CD4-positive, alpha-beta T cell treated with Interleukin-15 for 1 hour (primary cell): ENCODE measurements around the gene C22orf23.
"Not testable (repeated sequence)": the region's sequence is repeated elsewhere in the genome, so short reads cannot be mapped to it uniquely, and the experiment has no call there.

Source experiments
- DNase-seq: peaks from one replicate; pipeline ENCODE4 v3.0.0-alpha.2; 2020

Gene C22orf23

DNA sequence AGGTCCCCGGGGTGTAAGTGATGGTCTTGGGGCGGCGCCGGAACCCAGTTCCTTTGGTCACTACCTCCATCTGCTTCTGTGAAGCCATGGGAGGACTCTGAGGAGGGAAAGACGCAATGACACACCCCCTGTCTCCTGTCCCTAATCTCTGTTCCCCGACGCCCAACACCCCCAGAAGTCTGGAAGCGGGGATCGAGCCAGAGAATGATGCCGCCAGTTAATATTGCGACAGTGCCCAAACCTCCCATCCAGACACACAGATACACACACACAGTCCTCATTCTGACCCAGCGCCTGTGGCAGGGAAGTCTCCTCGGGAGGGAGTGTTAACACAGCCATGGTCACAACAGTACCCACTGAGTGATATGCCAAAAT lies 352 bp downstream of the C22orf23 start:
- DNase-seq = no peak

DNA sequence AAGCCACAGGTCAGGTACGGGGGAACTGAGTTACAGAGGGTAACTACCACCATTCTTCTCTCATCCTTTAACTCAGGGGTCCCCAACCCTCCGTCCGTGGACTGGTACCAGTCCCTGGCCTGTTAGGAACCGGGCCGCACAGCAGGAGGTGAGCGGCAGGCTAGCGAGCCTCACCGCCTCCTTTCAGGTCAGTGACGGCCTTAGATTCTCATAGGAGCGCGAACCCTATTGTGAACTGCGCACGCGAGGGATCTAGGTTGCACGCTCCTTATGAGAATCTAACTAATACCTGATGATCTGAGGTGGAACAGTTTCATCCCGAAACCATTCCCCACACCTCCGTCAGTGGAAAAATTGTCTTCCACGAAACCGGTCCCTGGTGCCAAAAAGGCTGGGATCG lies 772 bp downstream of the C22orf23 start:
- not testable (repeated sequence) for DNase-seq

DNA sequence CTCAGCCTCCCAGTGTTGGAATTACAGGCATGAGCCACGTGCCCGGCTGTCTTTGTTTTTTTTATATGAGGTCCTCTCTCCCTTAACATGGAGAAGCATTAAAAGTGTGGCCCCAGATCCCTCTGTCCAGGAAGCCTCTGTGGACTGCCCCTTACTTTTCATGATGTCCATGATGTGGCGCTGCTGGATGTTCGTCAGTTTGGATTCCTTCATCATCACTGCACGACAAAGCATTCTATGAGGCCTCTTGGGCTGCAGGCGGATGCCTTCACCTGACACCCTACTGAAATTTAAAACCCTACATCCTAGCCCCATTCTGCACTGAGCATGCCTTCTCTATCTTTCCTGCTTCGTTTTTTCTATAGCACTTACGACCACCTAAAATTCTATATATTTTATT lies 2.1 kb downstream of the C22orf23 start:
- DNase-seq = no peak

DNA sequence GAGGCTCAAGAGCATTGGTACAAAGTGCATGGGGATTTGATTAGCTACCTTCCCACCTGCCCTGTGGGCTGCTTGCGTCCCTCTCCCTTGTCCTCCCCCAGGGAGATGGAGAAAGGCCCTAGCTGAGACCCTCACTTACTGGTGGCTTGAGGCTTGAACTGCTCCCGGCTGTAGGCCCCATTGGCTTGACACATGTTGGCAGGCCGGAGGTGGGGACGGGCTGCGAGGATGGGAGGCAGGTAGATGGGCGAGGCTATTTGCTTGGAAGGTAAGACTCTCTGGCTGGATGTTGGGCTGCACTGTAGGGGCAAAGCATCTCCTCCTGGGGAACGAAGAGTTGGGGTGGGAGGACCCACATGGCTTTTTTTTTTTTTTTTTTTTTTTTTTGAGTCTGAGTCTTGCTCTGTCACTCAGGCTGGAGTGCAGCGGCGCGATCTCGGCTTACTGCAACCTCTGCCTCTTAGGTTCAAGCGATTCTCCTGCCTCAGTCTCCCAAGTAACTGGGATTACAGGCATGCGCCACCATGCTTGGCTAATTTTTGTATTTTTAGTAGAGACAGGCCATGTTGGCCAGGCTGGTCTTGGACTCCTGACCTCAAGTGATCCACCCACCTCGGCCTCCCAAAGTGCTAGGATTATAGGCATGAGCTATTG lies 6.1 kb downstream of the C22orf23 start:
- not testable (repeated sequence) for DNase-seq

DNA sequence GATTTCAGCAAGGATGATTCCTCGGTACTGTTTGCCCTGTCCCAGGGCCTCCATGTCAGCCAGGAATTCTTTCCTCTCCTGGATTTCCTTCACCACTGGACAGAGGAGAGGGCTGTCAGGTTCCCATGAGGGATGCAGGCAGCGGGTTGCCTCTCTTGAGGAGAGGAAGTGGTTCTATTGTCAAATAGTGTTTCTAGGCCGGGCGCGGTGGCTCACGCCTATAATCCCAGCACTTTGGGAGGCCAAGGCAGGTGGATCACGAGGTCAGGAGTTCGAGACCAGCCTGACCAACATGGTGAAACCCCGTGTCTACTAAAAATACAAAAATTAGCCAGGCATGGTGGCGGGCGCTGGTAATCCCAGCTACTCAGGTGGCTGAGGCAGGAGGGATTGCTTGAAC lies 9.0 kb downstream of the C22orf23 start:
- not testable (repeated sequence) for DNase-seq

DNA sequence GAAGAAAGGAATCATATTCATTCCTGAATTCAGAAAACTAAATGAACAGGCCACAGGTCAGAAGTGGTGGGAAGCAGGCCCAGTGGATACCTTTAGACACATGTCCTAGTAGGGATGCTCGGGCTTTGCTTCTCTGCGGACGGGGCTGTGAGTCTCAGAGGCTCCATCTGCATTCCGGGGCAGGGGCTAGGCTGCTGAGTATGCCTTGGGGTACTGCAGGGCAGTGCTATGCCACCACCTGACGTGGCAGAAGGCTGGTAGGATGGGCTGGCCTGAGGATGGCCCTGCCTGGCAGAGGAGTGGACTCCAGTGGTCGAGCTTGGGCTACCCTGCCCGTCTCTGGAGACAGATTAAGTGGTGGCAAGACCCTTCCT lies 9.6 kb downstream of the C22orf23 start:
- DNase-seq = no peak

DNA sequence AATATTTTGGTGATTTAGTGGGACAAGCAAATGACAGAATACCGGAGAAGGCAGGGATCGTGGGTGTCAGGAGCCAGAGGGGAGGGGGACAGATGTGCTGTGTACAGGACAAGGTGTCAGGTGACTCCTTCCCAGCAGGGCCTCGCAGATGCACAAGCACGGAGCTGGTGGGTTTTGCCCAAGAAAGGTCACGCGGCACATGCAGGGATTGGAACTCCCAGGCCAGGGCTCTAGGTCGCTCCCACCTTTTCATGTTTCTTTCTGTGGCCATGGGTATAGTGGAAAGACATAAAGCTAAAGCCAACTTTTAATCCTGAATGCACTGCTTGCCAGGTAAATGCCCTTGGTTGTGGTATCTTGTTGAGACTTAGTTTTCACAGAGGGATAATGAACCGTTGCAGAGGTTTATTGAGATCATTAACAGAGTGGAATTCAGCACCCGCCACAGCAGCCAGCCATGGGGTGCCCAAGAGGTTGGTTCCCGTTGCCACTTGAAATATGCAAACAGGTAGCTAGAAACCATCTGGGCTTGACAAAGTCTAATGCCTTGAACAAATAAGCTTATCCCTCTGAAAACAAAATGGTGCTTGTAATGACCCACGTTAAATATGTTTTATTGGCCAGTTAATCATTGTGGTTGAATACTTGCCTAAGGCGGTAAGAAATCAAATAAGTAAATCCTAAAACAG lies 10.1 kb downstream of the C22orf23 start:
- no peak for DNase-seq

DNA sequence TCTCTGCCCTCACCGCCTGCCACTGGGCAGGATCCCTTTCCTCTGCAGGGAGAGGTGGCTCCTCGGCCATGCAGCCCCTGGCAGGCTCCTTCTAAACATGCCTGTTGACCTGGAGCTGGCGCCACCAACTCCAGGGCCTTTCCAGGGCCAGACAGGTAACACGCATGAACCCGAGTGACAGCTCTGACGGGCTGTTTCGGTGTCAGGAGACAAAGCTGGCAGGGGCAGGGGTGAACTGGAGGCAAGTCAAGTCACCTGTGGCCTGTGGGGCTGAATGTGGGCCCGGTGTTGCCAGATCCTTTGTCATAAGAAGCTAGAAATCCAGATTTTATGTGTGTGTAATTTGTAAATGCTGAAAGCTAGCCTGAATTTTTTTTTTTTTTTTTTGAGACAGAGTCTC lies 11.3 kb downstream of the C22orf23 start:
- no peak for DNase-seq

DNA sequence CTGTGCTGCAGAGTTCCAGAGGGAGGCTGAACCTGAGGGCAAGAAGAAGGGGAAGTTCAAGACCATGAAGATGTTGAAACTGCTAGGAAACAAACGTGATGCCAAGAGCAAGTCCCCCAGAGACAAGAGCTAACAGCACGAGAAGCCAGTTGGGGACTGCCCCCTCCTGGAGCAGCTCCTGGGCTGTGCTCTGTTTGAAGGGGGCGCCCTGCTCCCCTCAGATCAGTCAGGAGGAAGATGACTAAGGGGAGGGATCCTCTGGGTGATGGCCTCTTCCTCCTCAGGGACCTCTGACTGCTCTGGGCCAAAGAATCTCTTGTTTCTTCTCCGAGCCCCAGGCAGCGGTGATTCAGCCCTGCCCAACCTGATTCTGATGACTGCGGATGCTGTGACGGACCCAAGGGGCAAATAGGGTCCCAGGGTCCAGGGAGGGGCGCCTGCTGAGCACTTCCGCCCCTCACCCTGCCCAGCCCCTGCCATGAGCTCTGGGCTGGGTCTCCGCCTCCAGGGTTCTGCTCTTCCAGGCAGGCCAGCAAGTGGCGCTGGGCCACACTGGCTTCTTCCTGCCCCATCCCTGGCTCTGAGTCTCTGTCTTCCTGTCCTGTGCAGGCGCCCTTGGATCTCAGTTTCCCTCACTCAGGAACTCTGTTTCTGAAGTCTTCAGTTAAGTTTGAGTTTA lies 12.6 kb downstream of the C22orf23 start:
- DNase-seq = no peak

DNA sequence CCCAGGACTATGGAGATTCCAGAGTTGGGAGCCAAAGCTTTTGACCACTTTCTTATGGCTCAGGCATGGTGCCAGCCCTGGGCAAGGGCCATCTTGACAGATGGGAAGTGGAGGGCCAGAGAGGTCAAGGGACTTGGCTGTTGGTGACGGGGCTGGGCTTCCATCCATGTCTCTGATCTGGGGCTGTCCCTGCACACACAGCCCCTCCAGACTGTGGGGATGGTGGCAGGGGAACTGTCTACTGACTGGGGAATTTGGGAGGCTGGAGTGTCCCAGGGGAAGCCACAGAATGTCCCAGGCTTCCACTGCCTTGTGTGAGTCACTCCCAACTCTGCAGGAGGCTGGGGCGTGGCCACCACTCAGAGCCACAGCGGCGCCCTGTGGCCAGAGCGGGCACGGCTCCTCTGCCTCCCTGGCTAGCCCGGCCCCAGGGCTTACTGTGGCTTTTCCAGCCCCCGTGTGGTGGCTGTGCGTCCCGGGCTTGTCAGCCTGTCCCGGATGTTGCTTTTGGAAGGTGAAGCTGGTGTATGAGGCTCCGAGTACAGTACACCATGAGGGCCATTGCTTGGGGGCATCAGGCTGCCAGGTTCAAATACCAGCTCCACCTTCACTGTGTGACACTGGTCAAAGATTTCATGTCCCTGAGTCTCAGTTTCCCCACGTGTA lies 19.6 kb downstream of the C22orf23 start:
- DNase-seq = peak; percentile 79

DNA sequence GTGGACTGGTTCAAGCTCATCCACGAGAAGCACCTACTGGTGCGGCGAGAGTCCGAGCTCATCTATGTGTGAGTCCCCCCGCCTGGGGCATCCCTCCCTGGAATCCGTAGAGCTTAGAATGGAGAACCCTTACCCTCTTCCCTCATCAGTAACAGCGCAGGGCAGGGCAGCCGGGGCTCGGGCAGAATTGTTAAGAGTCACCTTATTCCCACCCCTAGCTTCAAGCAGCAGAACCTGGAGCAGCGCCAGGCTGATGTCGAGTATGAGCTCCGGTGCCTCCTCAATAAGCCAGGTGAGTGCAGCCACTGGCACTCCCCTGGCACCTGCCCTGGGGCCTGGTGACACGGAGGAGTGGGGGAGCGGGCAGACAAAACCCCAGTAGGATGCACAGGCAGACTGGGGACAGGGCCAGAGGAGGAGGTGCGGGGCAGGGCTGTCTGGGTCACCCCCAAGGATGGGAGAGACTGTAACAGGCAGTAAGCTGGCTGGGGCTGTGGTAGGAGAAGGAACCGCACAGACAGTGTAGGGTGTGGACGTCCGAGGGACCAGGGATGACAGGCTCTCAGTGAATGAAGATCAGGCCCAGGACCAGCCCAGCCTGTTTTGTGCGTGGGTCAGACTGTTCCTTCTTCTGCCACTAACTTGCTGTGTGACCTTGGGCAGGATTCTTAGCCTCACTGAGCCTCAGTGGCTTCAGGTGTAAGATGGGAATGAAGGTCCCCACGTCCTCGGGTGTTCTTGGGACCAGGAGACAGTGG lies 20.4 kb downstream of the C22orf23 start:
- DNase-seq = no peak

DNA sequence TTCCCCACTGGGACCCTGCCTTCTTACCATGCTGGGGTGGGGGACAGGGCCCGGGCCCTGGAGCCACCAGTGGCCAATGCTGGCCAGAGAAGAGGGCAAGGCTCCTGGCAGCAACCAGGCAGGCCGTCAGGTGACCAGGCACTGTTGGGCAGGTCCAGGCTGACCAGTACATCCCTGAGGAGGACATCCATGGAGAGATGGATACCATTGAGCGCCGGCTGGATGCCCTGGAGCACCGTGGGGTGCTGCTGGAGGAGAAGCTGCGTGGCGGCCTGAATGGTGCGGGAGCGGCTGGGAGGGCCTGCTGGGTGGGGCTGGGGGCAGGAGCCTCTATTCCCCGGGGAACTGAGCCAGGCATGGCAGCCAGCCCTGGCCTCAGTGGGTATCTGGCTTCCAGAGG lies 21.0 kb downstream of the C22orf23 start:
- DNase-seq = no peak

DNA sequence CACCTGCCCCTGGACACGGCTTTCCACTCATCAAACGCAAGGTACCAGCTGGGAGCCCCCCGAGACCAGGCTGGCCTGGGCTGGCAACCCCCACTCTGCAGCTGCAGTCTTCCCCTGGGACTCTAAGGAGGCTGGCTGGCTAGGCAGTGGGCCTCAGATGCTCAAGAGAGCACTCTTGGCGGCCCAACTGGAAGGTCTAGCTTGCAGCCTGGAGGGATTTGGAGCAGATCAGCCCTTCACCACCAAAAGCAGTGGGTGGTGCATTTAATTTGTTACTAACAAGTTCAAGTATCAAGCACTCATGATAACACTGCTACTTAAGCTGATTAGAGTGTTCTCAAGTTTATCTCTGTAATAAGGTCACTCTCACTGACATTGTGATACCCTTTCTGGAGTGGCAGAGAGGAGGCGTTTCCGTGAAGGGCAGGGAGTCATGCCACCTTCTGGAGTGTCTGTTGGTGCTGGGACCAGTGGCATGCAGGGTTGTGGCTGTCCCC lies 21.5 kb downstream of the C22orf23 start:
- no peak for DNase-seq

DNA sequence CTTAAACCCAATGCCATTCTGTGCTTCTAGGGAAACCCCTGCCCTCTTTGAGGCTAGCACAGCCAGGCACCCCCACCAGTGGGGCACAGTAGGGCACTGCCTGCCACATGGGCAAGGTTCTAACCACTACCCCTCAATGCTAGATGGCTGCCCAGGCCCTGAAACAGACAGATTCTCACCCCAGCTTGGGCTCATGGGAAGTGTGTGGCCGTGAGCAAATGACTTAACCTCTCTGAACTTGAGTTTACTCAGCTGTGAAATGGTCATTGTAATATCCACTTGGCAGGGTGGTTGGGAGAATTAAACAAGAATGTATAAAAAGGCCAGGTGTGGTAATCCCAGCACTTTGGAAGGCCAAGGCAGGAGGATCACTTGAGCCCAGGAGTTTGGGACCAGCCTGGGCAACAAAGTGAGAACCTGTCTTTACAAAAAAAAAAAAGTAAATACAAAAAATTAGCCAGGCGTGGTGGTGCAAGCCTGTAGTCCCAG lies 22.4 kb downstream of the C22orf23 start:
- DNase-seq = no peak

DNA sequence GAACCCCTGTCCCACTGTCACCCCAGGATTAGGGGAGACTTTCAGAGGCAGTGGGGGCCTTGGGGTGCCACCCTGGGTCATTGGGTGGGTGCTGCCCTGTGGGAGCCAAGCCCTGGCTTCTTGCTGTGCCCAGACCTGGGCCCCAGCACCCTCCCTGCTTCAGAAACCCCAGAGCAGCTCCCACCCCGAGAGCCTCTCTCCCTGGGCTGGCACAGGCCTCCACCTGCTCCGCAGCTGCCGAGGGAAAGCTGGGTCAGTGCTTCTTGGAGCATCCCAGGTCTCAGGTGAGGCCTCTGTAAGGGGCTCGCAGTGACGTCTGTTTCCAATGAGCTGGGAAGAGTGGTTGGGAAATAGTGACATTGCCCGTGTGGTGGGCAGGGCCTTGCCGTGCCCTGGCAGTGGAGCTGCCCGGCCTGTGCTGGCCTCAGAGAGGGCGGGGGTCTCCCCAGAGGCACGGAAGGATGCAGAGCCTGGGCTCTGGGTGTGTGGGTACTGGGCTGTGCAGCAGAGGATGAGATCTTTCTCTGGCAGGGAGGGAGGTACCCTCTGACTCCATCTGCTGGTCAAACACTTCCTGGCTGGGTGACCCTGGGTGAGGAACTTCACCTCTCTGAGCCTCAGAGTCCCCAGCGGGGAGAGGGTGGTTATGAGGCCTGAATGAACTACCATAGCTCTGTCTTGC lies 23.0 kb downstream of the C22orf23 start:
- DNase-seq = no peak

DNA sequence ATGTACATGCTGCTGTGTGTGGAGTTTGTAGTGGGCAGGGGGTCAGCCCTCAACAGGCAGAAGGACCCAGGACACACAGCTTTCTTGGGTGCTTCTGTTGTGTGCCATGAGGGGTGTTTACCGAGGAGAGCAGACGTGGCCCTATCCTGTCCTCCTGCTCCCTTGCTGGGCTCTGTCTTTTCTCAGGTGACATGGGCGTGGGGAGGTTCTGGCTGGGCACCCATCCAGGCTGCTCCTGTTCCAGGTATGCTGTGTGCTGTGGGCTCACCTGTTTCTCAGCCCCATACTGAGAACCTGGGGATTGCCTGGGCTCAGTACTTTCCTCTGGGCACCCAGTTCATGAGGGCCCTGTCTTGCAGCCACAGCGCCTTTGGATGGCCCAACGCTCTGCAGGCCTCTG lies 24.0 kb downstream of the C22orf23 start:
- no peak for DNase-seq

DNA sequence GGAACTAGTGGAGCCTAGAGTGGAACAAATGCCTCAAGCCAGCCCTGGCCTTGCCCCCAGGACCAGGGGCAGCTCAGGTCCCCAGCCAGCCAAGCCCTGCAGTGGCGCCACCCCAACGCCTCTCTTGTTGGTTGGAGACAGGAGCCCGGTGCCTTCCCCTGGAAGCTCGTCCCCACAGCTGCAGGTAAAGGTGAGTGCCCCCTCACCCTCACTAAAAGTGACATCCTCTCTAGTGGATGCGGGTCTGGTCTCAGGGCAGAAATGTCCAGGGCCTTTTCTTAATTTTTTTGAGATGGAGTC lies 25.8 kb downstream of the C22orf23 start:
- no peak for DNase-seq

DNA sequence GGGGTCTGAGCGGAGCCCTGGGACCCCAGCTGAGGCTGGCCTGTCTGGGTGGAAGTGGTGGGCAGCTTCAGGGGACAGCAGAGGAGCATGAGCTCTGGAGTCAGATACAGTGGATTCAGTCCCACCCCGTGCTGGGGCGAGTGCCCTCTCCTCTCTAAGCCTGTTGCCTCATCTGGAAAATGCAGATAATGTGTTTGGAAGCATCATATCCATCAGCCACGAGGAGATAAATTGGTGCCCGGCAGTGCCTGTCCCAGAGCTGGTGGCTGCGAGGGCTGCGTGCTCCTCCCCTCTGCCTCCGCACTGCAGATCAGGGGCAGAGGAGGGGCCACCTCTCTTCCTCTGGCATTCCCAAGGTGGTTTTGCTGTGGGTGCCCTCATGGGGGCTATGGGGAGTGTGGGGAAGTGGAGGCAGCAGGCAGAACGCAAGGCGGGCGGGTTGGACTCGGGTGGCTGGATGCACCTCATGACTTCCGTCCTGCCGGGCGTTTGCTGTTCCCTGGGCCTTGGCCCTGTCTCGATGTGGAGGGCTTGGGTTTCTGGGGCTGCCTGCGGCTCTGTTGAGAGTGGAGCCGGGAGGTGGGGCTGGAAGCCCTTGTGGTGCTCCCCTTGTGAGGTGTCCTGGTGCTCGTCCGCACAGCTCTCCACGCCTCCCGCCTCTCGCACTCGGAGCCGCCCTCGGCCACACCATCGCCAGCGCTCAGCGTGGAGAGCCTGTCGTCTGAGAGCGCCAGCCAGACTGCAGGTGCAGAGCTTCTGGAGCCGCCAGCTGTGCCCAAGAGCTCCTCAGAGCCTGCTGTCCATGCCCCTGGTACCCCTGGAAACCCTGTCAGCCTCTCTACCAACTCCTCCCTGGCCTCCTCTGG lies 26.4 kb downstream of the C22orf23 start:
- DNase-seq = no peak

DNA sequence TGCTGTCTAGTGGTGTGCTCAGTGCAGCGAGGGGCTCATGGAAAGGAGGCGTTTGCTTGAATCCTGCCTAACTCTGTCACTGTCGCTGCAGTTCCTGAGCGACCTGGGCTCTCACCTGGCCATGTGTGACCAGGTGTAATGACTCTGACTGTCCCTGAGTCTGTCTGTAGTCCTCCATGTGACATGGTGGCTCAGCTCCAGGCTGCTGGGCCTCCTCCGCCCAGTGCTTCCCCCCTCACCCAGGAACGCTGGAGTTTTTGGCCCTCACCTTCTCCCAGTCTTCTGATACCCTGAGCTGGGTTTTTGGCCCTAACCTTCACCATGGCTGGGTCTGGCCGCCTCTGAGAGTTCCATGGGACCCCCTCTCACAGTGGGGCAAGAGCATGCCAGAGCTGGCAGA lies 27.0 kb downstream of the C22orf23 start:
- no peak for DNase-seq

DNA sequence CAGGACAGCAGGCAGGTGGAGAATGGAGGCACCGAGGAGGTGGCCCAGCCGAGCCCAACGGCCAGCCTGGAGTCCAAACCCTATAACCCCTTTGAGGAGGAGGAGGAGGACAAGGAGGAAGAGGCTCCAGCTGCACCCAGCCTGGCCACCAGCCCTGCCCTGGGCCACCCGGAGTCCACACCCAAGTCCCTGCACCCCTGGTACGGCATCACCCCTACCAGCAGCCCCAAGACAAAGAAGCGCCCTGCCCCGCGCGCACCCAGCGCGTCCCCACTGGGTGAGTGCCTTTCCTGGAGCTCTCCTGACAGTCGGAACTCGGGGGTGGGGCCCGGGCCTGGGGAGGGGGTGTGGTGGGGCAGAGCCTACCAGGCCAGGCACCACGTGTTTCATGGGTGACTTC lies 27.6 kb downstream of the C22orf23 start:
- DNase-seq = no peak

DNA sequence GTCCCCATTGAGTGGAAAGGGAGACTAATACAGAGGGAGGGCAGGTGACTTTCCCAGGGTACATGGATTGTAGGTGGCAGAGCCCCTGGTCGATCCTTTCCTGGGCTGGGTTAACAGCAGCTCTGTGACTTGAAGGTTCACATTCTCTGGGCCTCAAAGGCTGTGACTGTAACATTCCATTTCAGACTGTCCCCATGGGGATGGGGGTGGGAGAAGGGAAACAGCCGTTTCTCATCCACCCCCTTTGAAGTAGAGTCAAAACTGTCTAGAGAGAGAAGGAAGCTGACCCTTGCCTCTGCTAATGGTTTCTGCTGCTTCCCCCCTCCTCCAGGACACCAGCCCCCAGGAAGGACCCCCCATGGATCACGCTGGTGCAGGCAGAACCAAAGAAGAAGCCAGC lies 28.1 kb downstream of the C22orf23 start:
- DNase-seq = no peak
